ENCODE results near the gene COL25A1. TPM values are rescaled to one million over a fixed set of nuclear protein-coding genes. Genes with fewer than 3 reads are reported as not detected.

COL25A1 gene
- total RNA-seq, 1 donor from 2014 or later = 0.75 TPM

- Histone ChIP-seq H3K36me3 (no peaks in the 10 kb centered on the region), H3K27me3 (no peaks in the 10 kb centered on the region), H3K27ac (no peak overlapping the region), H3K4me1 (no peaks in the 10 kb centered on the region), H3K4me3 (no peak overlapping the region), H3K9me3 (no peaks in the 10 kb centered on the region)
- DNase-seq (no peak), ATAC-seq (no peak)
- intact Hi-C loops (cut with DNase I) = no loop called here
- no peak for TF ChIP-seq CTCF (IDR thresholded peaks at IDR 0.05)
Measured at GRCh38 chr4:108893468-108893867, 409.0 kb downstream of the COL25A1 start.

- Histone ChIP-seq H3K27me3 (no peaks in the 10 kb centered on the region), H3K27ac (no peak overlapping the region), H3K4me3 (no peak overlapping the region), H3K4me1 (no peaks in the 10 kb centered on the region), H3K36me3 (no peaks in the 10 kb centered on the region), H3K9me3 (no peaks in the 10 kb centered on the region)
- ATAC-seq = no peak
- intact Hi-C loops (cut with DNase I) = no loop called here
- no peak for DNase-seq
- no peak for TF ChIP-seq CTCF (IDR thresholded peaks at IDR 0.05)
Measured at GRCh38 chr4:108891896-108892590, 410.4 kb downstream of the COL25A1 start.

GRCh38 chr4:108890484-108890881, 412.0 kb downstream of the COL25A1 start:
- no peaks in the 10 kb centered on the region for H3K27me3 ChIP-seq
- no peak for ATAC-seq
- H3K4me1 ChIP-seq = no peaks in the 10 kb centered on the region
- H3K4me3 ChIP-seq = no peak overlapping the region
- H3K27ac ChIP-seq = no peak overlapping the region
- no peak for DNase-seq
- no peaks in the 10 kb centered on the region for H3K36me3 ChIP-seq
- intact Hi-C loops (cut with DNase I) = no loop called here
- no peak for TF ChIP-seq CTCF (IDR thresholded peaks at IDR 0.05)
- H3K9me3 ChIP-seq = no peaks in the 10 kb centered on the region

- Histone ChIP-seq H3K4me3 (no peak overlapping the region), H3K36me3 (no peaks in the 10 kb centered on the region), H3K4me1 (no peaks in the 10 kb centered on the region), H3K9me3 (no peaks in the 10 kb centered on the region), H3K27ac (no peak overlapping the region), H3K27me3 (no peaks in the 10 kb centered on the region)
- no peak for TF ChIP-seq CTCF (IDR thresholded peaks at IDR 0.05)
- intact Hi-C loops (cut with DNase I) = no loop called here
- DNase-seq (no peak), ATAC-seq (no peak)
Measured at GRCh38 chr4:108889696-108890483, 412.6 kb downstream of the COL25A1 start.

GRCh38 chr4:108888769-108889168, 413.7 kb downstream of the COL25A1 start:
- ATAC-seq = no peak
- H3K36me3 ChIP-seq = no peaks in the 10 kb centered on the region
- no peaks in the 10 kb centered on the region for H3K4me1 ChIP-seq
- H3K9me3 ChIP-seq = no peaks in the 10 kb centered on the region
- no peak for DNase-seq
- H3K27me3 ChIP-seq = no peaks in the 10 kb centered on the region
- no peak for TF ChIP-seq CTCF (IDR thresholded peaks at IDR 0.05)
- H3K27ac ChIP-seq = no peak overlapping the region
- H3K4me3 ChIP-seq = no peak overlapping the region
- intact Hi-C loops (cut with DNase I) = no loop called here
